Nephron (organoid): Measurements from ENCODE around the gene PCDHGA3.
"Not testable (repeated sequence)": the region's sequence is repeated elsewhere in the genome, so short reads cannot be mapped to it uniquely, and the experiment has no call there.

ENCODE experiments used
- H3K27ac Mint-ChIP-seq, 3 experiments: 2 replicates each; pipeline ENCODE4 v1.8.0; 2020; ENCODE audit warnings: mixed read lengths in 3 of 3, mild to moderate bottlenecking in 2 of 3, moderate library complexity in 1 of 3
- H3K27me3 Mint-ChIP-seq: 2 replicates; pipeline ENCODE4 v1.8.0; 2021; ENCODE audit warnings: low read depth, mild to moderate bottlenecking, moderate library complexity, mixed read lengths
- H3K36me3 Mint-ChIP-seq: 2 replicates; pipeline ENCODE4 v1.8.0; 2020; ENCODE audit warnings: low read depth, mixed read lengths
- H3K4me1 Mint-ChIP-seq: 2 replicates; pipeline ENCODE4 v1.8.0; 2020; ENCODE audit warnings: mixed read lengths
- H3K4me3 Mint-ChIP-seq, 3 experiments: 2 replicates each; pipeline ENCODE4 v1.8.0; 2020; ENCODE audit warnings: mild to moderate bottlenecking in 3 of 3, mixed read lengths in 3 of 3, moderate library complexity in 2 of 3
- H3K9me3 Mint-ChIP-seq: 2 replicates; pipeline ENCODE4 v1.8.0; 2020; ENCODE audit warnings: mixed read lengths
- TF ChIP-seq, protein P1 (sequence below), 3 experiments: fragments of 200-600 bp; sonication (generic); IDR thresholded peaks; one replicate each; pipeline ENCODE4 v1.5.0; 2021; ENCODE audit warnings: antibody characterized with exemption in 3 of 3; ENCODE audit not compliant: unreplicated experiment in 3 of 3

Gene PCDHGA3

DNA sequence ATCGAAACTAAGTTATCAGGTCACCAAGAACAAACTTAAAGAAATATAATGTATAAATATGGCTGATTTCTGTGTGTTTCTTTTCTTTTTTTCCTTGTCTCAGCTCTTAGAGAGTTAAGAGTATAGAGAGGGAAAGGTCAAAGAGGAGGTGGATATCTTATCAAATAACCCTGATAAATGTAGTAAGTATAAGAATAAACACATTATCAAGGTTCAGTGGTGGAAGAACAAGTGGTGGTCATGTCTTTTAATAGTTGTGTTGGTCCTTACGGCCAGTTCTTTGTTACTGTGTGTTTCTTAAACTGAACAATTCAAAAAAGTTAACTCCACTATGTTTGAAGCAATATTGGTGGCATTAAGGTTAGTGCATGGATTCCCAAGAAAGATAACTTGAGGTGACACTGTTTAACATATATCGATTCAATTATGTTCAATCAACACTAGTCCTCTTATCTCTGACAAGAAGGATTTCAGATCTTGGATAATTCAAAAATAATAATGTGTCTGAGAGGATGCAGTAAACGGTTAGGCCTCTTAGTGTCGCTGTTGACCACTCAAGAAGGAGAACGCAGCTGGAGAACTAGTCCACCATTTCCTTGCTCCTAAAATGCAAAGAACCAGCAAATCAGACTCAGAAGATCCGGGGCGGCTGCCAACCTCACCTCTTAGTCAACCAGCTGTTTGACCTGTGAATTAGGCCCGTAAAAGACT lies at the start of gene PCDHGA3:
Gene PCDHGA3, plus strand, starts transcription at position 588 of the 711 bp plus-strand sequence. CDS start 205 bp downstream, outside the sequence.
- no peak within 1 kb of the TSS for H3K4me3 Mint-ChIP-seq
- peaks cover 25% of the 10 kb centered on the region for H3K36me3 Mint-ChIP-seq
- no peak within 1 kb of the TSS for H3K27ac Mint-ChIP-seq
- TF ChIP-seq, protein P1, sequence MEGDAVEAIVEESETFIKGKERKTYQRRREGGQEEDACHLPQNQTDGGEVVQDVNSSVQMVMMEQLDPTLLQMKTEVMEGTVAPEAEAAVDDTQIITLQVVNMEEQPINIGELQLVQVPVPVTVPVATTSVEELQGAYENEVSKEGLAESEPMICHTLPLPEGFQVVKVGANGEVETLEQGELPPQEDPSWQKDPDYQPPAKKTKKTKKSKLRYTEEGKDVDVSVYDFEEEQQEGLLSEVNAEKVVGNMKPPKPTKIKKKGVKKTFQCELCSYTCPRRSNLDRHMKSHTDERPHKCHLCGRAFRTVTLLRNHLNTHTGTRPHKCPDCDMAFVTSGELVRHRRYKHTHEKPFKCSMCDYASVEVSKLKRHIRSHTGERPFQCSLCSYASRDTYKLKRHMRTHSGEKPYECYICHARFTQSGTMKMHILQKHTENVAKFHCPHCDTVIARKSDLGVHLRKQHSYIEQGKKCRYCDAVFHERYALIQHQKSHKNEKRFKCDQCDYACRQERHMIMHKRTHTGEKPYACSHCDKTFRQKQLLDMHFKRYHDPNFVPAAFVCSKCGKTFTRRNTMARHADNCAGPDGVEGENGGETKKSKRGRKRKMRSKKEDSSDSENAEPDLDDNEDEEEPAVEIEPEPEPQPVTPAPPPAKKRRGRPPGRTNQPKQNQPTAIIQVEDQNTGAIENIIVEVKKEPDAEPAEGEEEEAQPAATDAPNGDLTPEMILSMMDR (IDR thresholded peaks at IDR 0.05; ENCODE audit: unreplicated experiment in 3 of 3), result no peak
- H3K4me1 Mint-ChIP-seq, result no peaks in the 10 kb centered on the region
- H3K27me3 Mint-ChIP-seq, result peaks cover 4% of the 10 kb centered on the region
- peaks cover 70% of the 10 kb centered on the region for H3K9me3 Mint-ChIP-seq

DNA sequence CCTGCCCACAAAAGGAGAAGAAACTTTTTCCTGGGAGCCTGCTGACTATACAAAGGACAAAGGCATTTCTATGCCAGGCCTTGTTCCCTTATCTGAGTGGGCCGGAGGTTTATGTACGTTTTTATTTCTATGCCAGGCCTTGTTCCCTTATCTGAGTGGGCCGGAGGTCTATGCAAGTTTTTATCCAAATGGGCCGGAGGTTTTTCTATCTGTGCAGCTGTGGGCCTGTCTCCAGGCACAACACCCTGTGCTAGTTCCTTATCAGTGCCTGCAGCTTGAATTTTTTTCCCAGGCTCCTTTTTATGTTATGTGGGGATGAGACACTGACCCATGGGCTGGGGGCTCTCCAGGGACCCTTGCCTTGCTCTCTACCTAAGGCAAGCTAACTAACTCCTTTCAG lies 45.3 kb upstream of the PCDHGA3 start:
- Mint-ChIP-seq H3K36me3 (peaks cover 94% of the 10 kb centered on the region), H3K4me3 (no peak overlapping the region), H3K27me3 (no peaks in the 10 kb centered on the region), H3K27ac (no peak overlapping the region), H3K4me1 (no peaks in the 10 kb centered on the region), H3K9me3 (peaks cover 87% of the 10 kb centered on the region)
- TF ChIP-seq, protein P1 (IDR thresholded peaks at IDR 0.05; ENCODE audit: unreplicated experiment in 3 of 3), result no peak

DNA sequence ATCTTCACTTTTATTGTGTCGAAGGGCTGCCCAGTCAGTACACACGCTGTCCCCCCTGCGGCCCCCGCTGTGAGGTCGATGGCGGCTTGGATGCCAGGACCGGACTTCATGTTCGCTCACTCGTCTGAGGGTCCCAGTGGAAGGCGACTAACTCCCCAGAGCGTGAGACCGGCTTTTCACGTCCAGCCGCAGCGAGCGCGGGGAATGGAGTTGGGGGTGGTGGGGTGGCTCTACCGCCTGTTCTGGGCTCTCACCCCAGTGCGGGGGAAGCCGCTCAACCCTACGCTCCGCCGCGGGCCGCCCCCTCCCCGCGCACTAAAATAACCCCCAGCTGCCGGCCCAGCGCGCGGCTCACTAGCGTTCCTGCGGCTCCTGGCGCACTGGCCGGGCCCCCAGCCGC lies 39.9 kb upstream of the PCDHGA3 start, which contains the start of gene SLC25A2:
Gene SLC25A2, minus strand, starts transcription at position 294 of the 400 bp plus-strand sequence. Its CDS starts 184 bp downstream, at position 110.
- TF ChIP-seq, protein P1 (IDR thresholded peaks at IDR 0.05; ENCODE audit: unreplicated experiment in 3 of 3), result no peak
- Mint-ChIP-seq H3K27me3 (no peaks in the 10 kb centered on the region), H3K4me1 (no peaks in the 10 kb centered on the region), H3K4me3 (no peak within 1 kb of the TSS), H3K27ac (no peak within 1 kb of the TSS), H3K9me3 (peaks cover 86% of the 10 kb centered on the region), H3K36me3 (peaks cover 92% of the 10 kb centered on the region)

DNA sequence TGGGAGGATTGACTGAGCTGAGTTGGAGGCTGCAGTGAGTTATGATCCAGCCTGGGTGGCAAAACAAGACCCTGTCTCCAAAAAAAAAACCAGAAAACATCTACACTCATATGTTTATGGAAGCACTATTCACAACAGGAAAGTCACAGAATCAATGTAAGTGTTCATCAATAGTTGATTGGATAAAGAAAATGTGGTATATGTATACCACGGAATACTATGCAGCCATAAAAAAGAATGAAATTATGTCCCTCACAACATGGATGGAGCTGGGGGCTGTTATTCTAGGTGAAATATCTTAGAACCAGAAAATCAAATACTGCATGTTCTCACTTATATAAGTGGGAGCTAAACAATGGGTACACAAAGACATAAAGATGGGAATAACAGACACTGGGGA lies 37.0 kb upstream of the PCDHGA3 start:
- no peak overlapping the region for H3K27ac Mint-ChIP-seq
- no peaks in the 10 kb centered on the region for H3K27me3 Mint-ChIP-seq
- peaks cover 86% of the 10 kb centered on the region for H3K9me3 Mint-ChIP-seq
- no peaks in the 10 kb centered on the region for H3K4me1 Mint-ChIP-seq
- TF ChIP-seq, protein P1 (IDR thresholded peaks at IDR 0.05; ENCODE audit: unreplicated experiment in 3 of 3), result no peak
- peaks cover 94% of the 10 kb centered on the region for H3K36me3 Mint-ChIP-seq
- H3K4me3 Mint-ChIP-seq, result no peak overlapping the region

DNA sequence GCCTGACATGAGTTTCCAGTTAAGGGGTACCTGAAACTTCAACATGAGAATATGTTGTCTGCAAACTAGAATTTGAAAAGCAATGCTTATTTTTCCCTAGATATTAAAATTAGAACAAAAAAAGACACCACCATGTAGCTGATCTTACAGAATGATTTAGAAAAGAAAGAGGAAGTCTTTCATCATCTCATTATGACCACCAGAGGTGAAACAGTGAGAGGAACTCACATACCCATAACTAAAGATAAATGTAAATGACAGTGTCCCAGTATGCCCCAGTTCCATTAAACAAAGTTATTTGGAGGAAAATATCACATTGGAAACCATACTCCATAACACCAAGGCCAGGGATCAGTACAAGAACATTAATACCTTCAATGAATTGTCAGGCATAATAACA lies 29.9 kb upstream of the PCDHGA3 start:
- Mint-ChIP-seq H3K27ac (no peak overlapping the region), H3K36me3 (peaks cover 100% of the 10 kb centered on the region), H3K4me3 (no peak overlapping the region), H3K4me1 (no peaks in the 10 kb centered on the region), H3K9me3 (peaks cover 80% of the 10 kb centered on the region), H3K27me3 (no peaks in the 10 kb centered on the region)
- TF ChIP-seq, protein P1 (IDR thresholded peaks at IDR 0.05; ENCODE audit: unreplicated experiment in 3 of 3), result no peak

DNA sequence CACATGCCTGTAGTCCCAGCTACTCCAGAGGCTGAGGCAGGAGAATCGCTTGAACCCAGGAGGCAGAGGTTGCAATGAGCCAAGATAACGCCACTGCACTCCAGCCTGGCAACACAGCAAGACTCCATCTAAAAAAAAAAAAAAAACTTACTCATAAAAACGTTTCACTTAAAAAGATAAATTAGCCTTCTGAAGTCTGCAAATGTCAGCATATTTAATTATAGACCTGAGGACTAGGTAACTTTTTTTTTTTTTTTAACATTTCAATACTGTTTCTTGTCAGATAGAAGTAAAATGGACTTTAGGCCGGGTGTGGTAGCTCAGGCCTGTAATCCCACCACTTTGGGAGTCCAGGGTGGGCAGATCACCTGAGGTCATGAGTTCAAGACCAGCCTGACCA lies 26.7 kb upstream of the PCDHGA3 start:
- not testable (repeated sequence) for H3K27me3 Mint-ChIP-seq, H3K4me3 Mint-ChIP-seq, H3K27ac Mint-ChIP-seq, H3K4me1 Mint-ChIP-seq
- H3K9me3 Mint-ChIP-seq, result peaks cover 81% of the 10 kb centered on the region
- peaks cover 95% of the 10 kb centered on the region for H3K36me3 Mint-ChIP-seq
